ENCODE results near the gene PPFIA3. TPM values are rescaled to one million over a fixed set of nuclear protein-coding genes. Genes with fewer than 3 reads are reported as not detected.

Gene PPFIA3
- total and polyA plus RNA-seq, 2 donors from 2014 or later: 7.1 to 20.0 TPM

GRCh38 chr19:49085868-49086232 is 33.5 kb upstream of the PPFIA3 start:
- peak overlapping the region; percentile 91 to 92 for H3K27ac ChIP-seq (ENCODE audit: low read depth in 2 of 2, low read length in 2 of 2)
- H3K4me3 ChIP-seq (ENCODE audit: low read length in 3 of 3): peak overlapping the region; percentile 79 to 99 (median 95)
- FAIRE-seq (no peak), DNase-seq (no peak)
- TF ChIP-seq, protein P1, sequence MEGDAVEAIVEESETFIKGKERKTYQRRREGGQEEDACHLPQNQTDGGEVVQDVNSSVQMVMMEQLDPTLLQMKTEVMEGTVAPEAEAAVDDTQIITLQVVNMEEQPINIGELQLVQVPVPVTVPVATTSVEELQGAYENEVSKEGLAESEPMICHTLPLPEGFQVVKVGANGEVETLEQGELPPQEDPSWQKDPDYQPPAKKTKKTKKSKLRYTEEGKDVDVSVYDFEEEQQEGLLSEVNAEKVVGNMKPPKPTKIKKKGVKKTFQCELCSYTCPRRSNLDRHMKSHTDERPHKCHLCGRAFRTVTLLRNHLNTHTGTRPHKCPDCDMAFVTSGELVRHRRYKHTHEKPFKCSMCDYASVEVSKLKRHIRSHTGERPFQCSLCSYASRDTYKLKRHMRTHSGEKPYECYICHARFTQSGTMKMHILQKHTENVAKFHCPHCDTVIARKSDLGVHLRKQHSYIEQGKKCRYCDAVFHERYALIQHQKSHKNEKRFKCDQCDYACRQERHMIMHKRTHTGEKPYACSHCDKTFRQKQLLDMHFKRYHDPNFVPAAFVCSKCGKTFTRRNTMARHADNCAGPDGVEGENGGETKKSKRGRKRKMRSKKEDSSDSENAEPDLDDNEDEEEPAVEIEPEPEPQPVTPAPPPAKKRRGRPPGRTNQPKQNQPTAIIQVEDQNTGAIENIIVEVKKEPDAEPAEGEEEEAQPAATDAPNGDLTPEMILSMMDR (IDR thresholded peaks at IDR 0.05; ENCODE audit: borderline replicate concordance, extremely low read depth, insufficient read depth): no peak
- intact Hi-C loops (cut with DNase I): no loop called here
- peaks cover 8% of the 10 kb centered on the region in 3 donors for H3K36me3 ChIP-seq (ENCODE audit: control insufficient read depth in 2 of 3, insufficient read depth in 3 of 3, low read length in 3 of 3)
- H3K9ac ChIP-seq (ENCODE audit: low read length in 3 of 3): peak overlapping the region; percentile 61 to 97 (median 83)
- H3K4me1 ChIP-seq (ENCODE audit: control insufficient read depth in 2 of 3, insufficient read depth in 2 of 3, low read depth in 1 of 3, low read length in 3 of 3): peaks cover 0 to 13% (median 10%) of the 10 kb centered on the region in 3 donors
- no peaks in the 10 kb centered on the region for H3K9me3 ChIP-seq (ENCODE audit: control insufficient read depth in 2 of 3, insufficient read depth in 1 of 3, low read length in 3 of 3)
- no peaks in the 10 kb centered on the region for H3K27me3 ChIP-seq (ENCODE audit: control insufficient read depth, insufficient read depth, low read length)

DNA sequence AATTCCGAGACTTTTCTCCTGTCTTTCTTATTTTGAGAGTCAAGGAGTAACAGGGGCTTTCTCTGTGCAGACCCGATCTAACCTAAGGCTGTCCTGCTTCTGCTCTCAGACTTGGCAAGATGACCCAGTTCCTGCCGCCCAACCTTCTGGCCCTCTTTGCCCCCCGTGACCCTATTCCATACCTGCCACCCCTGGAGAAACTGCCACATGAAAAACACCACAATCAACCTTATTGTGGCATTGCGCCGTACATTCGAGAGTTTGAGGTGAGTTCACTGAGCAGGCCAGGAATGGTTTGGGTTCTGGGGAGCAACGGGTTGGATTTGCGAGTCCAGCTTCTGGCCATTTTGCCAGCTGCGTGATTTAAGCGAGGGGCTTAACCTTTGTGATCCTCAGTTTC is 33.0 kb upstream of the PPFIA3 start:
- Histone ChIP-seq H3K4me1 (ENCODE audit: control insufficient read depth in 2 of 3, insufficient read depth in 2 of 3, low read depth in 1 of 3, low read length in 3 of 3) (peaks cover 0 to 13% (median 10%) of the 10 kb centered on the region in 3 donors), H3K9ac (ENCODE audit: low read length in 3 of 3) (peak overlapping the region; percentile 61 to 97 (median 83)), H3K27ac (ENCODE audit: low read depth in 2 of 2, low read length in 2 of 2) (no peak overlapping the region), H3K9me3 (ENCODE audit: control insufficient read depth in 2 of 3, insufficient read depth in 1 of 3, low read length in 3 of 3) (no peaks in the 10 kb centered on the region), H3K27me3 (ENCODE audit: control insufficient read depth, insufficient read depth, low read length) (no peaks in the 10 kb centered on the region), H3K36me3 (ENCODE audit: control insufficient read depth in 2 of 3, insufficient read depth in 3 of 3, low read length in 3 of 3) (peaks cover 8 to 12% (median 11%) of the 10 kb centered on the region in 3 donors), H3K4me3 (ENCODE audit: low read length in 3 of 3) (peak overlapping the region; percentile 79 to 99 (median 95))
- intact Hi-C loops (cut with DNase I): no loop called here
- TF ChIP-seq, protein P1 (IDR thresholded peaks at IDR 0.05; ENCODE audit: borderline replicate concordance, extremely low read depth, insufficient read depth): no peak
- no peak for FAIRE-seq
- DNase-seq: no peak

DNA sequence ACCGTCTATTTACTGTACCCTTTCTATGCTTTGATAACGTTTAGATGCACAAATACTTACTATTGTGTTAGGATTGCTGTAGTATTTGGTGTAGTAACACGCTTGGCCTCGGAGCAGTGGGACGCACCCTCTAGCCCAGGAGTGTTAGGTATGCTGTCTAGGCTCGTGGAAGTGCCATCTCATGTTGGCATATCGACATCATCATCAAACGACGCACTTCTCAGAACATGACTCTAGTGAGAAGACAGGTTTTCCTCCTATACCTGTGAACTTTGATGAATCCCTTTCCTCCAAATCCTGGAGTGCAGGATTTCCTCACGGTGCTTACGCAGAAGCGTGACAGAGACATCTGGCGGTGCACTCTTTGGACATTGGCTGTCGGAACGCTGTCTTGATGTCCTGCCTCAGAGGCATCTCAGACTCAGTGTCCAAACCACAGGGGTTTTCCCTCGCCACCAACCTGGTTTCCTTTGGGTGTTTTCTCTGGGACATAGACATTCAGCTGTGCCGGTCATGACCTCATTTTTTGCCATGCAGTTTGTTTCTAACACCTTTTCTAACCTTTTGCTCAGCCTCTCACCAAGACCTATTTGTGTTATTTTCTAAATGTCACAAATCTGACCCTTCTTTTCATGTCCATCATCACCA is 27.8 kb upstream of the PPFIA3 start:
- Histone ChIP-seq H3K36me3 (ENCODE audit: control insufficient read depth in 2 of 3, insufficient read depth in 3 of 3, low read length in 3 of 3) (peaks cover 11 to 34% (median 20%) of the 10 kb centered on the region in 3 donors), H3K9ac (ENCODE audit: low read length in 3 of 3) (no peak overlapping the region), H3K9me3 (ENCODE audit: control insufficient read depth in 2 of 3, insufficient read depth in 1 of 3, low read length in 3 of 3) (no peaks in the 10 kb centered on the region), H3K27ac (ENCODE audit: low read depth in 2 of 2, low read length in 2 of 2) (no peak overlapping the region), H3K4me3 (ENCODE audit: low read length in 3 of 3) (no peak overlapping the region), H3K4me1 (ENCODE audit: control insufficient read depth in 2 of 3, insufficient read depth in 2 of 3, low read depth in 1 of 3, low read length in 3 of 3) (peaks cover 0 to 6% (median 6%) of the 10 kb centered on the region in 3 donors), H3K27me3 (ENCODE audit: control insufficient read depth, insufficient read depth, low read length) (no peaks in the 10 kb centered on the region)
- TF ChIP-seq, protein P1 (IDR thresholded peaks at IDR 0.05; ENCODE audit: borderline replicate concordance, extremely low read depth, insufficient read depth): no peak
- intact Hi-C loops (cut with DNase I): no loop called here
- FAIRE-seq: no peak
- no peak for DNase-seq

Data from kidney (tissue), 14 donors.